GM12878 (cell line): Measurements from ENCODE around the gene NAP1L1. TPM values are rescaled to one million over a fixed set of nuclear protein-coding genes. Genes with fewer than 3 reads are reported as not detected.

ENCODE experiments used
- ATAC-seq: fragments of 200-7000 bp; cut with Tn5 transposase; 3 replicates; pipeline ENCODE4 v1.9.1; 2020; ENCODE audit warnings: mild to moderate bottlenecking, moderate library complexity
- BruUV-seq: library from RNA; stranded (reverse); fragments of 400-500 nt; replicated peaks from 2 replicates; lab custom pipeline; 2021; lab: Mats Ljungman, UMichigan
- CTCF ChIA-PET: fragments of 300-600 bp; sonication (Branson Sonifier 250); formaldehyde crosslinking; extraction: SDS; loops from one replicate; lab custom pipeline; 2021; ENCODE audit warnings: inconsistent platforms; lab: Yijun Ruan, JAX
- POLR2A ChIA-PET: fragments of 350-600 bp; formaldehyde crosslinking; extraction: SDS; loops from one replicate; lab custom pipeline; 2021; ENCODE audit warnings: inconsistent platforms; lab: Charles Lee
- RAD21 ChIA-PET: fragments of 300-600 bp; sonication (Branson Sonifier 250); formaldehyde crosslinking; loops from one replicate; lab custom pipeline; 2023; ENCODE audit warnings: antibody characterized with exemption; ENCODE audit not compliant: unreplicated experiment; lab: Charles Lee
- SMC1A ChIA-PET: fragments of 300-600 bp; sonication (Branson Sonifier 250); formaldehyde crosslinking; loops from one replicate; lab custom pipeline; 2023; ENCODE audit not compliant: unreplicated experiment, uncharacterized antibody; lab: Charles Lee
- DNase-seq: peaks from one replicate; pipeline ENCODE4 v3.0.0-alpha.2; 2011; ENCODE audit warnings: low read depth, low spot score
- FAIRE-seq: peaks from 3 replicates; lab custom pipeline; 2011; peaks lifted over from hg19 to GRCh38; lab: Jason Lieb, UNC
- H2AFZ ChIP-seq: 2 replicates; pipeline ENCODE4 v1.6.0; 2011; ENCODE audit warnings: low read depth, low read length, control low read depth; ENCODE audit not compliant: control insufficient read depth
- H3K27ac ChIP-seq: 2 replicates; pipeline ENCODE4 v1.5.1; 2011; ENCODE audit warnings: control low read depth; ENCODE audit not compliant: control insufficient read depth, insufficient read depth
- H3K27me3 ChIP-seq, 2 experiments: replicated peaks in 1 of 2; 2 replicates each; pipeline versions ENCODE4 v1.6.0 to v1.6.1; 2011; ENCODE audit warnings: low read length in 1 of 2; ENCODE audit not compliant: control insufficient read depth in 2 of 2, insufficient read depth in 2 of 2
- H3K36me3 ChIP-seq, 2 experiments: 2 replicates each; pipeline ENCODE4 v1.5.1; 2011; ENCODE audit warnings: low read length in 1 of 2; ENCODE audit not compliant: control insufficient read depth in 2 of 2, insufficient read depth in 2 of 2
- H3K4me1 ChIP-seq: 2 replicates; pipeline ENCODE4 v1.6.1; 2011; ENCODE audit warnings: mild to moderate bottlenecking, low read length, moderate library complexity, mixed read lengths; ENCODE audit not compliant: control insufficient read depth, insufficient read depth
- H3K4me2 ChIP-seq: 2 replicates; pipeline ENCODE4 v1.6.0; 2011; ENCODE audit warnings: control low read depth; ENCODE audit not compliant: control insufficient read depth, insufficient read depth
- H3K4me3 ChIP-seq: fragments of 200-600 bp; sonication (generic); 2 replicates; pipeline ENCODE4 v1.5.1; 2016
- H3K79me2 ChIP-seq: 2 replicates; pipeline ENCODE4 v1.6.0; 2011; ENCODE audit warnings: low read length; ENCODE audit not compliant: control insufficient read depth, insufficient read depth
- H3K9ac ChIP-seq: 2 replicates; pipeline ENCODE4 v1.8.0; 2011; ENCODE audit warnings: low read length, control low read depth, mixed read lengths; ENCODE audit not compliant: control insufficient read depth, insufficient read depth
- H3K9me3 ChIP-seq: replicated peaks from 3 replicates; pipeline ENCODE4 v1.5.1; 2011; ENCODE audit warnings: mild to moderate bottlenecking, low read length; ENCODE audit not compliant: control insufficient read depth, insufficient read depth
- H4K20me1 ChIP-seq: 2 replicates; pipeline ENCODE4 v1.6.0; 2011; ENCODE audit not compliant: control insufficient read depth, insufficient read depth
- CUX1 ChIP-seq: IDR thresholded peaks from 2 replicates; pipeline ENCODE4 v1.6.1; 2012; ENCODE audit warnings: improper control_type of control experiment, low read depth, low read length; ENCODE audit not compliant: insufficient replicate concordance
- E4F1 ChIP-seq: fragments of 450-650 bp; IDR thresholded peaks from 2 replicates; pipeline ENCODE4 v1.6.1; 2018; ENCODE audit warnings: borderline replicate concordance, mild to moderate bottlenecking; ENCODE audit not compliant: partially characterized antibody
- ELK1 ChIP-seq: IDR thresholded peaks from 2 replicates; pipeline ENCODE4 v1.6.1; 2012; ENCODE audit warnings: low read depth, low read length, improper control_type of control experiment
- FOXK2 ChIP-seq: fragments of 450-650 bp; IDR thresholded peaks from 2 replicates; pipeline ENCODE4 v1.6.1; 2017; ENCODE audit warnings: mild to moderate bottlenecking, moderate library complexity
- KLF5 ChIP-seq: fragments of 450-650 bp; IDR thresholded peaks from 2 replicates; pipeline ENCODE4 v1.6.1; 2014; ENCODE audit warnings: mild to moderate bottlenecking; ENCODE audit not compliant: partially characterized antibody
- MTA3 ChIP-seq: IDR thresholded peaks from 2 replicates; pipeline ENCODE4 v1.6.1; 2012; ENCODE audit warnings: low read length, inconsistent platforms, borderline replicate concordance
- STAT1 ChIP-seq: fragments of 450-650 bp; conservative IDR thresholded peaks from 2 replicates; pipeline ENCODE4 v1.6.1; 2014; ENCODE audit warnings: antibody characterized with exemption, mild to moderate bottlenecking
- WGBS: methylation state at CpG from one replicate; pipeline ENCODE4 v1.1.6; 2016; ENCODE audit warnings: low lambda C conversion rate; ENCODE audit not compliant: insufficient replicate concordance, insufficient coverage; ENCODE audit errors: missing lambda C conversion rate; 5-methylcytosine and 5-hydroxymethylcytosine counted together
- in situ Hi-C: fragments of 300-500 bp; cut with MboI; formaldehyde crosslinking; loops from 9 replicates; pipeline ENCODE4 v1.14.3; 2018; ENCODE audit warnings: mixed read lengths
- intact Hi-C: fragments of 100-400 bp; cut with micrococcal nuclease; formaldehyde crosslinking; loops from one replicate; pipeline ENCODE4 v1.14.2; 2022; ENCODE audit not compliant: unreplicated experiment
- polyA plus RNA-seq, 11 experiments: library from polyadenylated mRNA; depleted of rRNA in 4 of 11; unstranded in 6 of 11; stranded (reverse) in 5 of 11; fragments of >200 nt; fragmentation: Nextera tagmentation in 4 of 11; fragmentation: Illumina TruSeq in 1 of 11; extraction: Ambion mirVana in 4 of 11; extraction: Trizol in 1 of 11; gene quantifications; 1 replicate in 1 of 11; 2 replicates in 10 of 11; pipeline versions ENCODE4 v1.2.1 to v1.2.3, GENCODE V29; 2011 to 2016; ENCODE audit warnings: inconsistent platforms in 2 of 11, missing spikeins in 2 of 11, low read depth in 1 of 11
- total RNA-seq, 4 experiments: library from RNA; depleted of rRNA in 3 of 4; stranded (reverse); fragments of >200 nt in 3 of 4; fragmentation: Illumina TruSeq in 1 of 4; extraction: Trizol in 1 of 4; gene quantifications; 2 replicates each; pipeline versions ENCODE4 v1.2.1 to v1.2.3, GENCODE V29; 2013 to 2021
- TF ChIP-seq, protein P1 (sequence below): fragments of 450-650 bp; IDR thresholded peaks from 2 replicates; pipeline ENCODE4 v1.6.1; 2017; ENCODE audit warnings: low read depth, mild to moderate bottlenecking, moderate library complexity

The NAP1L1 gene
- total and polyA plus RNA-seq, 10 of the 15 experiments (the other 5 are each of a cell fraction or from before 2014, with no cell fraction given): 256 to 1,036 (median 536) TPM

- no peaks in the 10 kb centered on the region for H3K79me2 ChIP-seq
- 96% methylated on average over 1 of the region's 1 CpG for WGBS
- no peaks in the 10 kb centered on the region for H4K20me1 ChIP-seq
- no peaks in the 10 kb centered on the region for H3K9me3 ChIP-seq
- H3K4me3 ChIP-seq: no peak overlapping the region
- no peak overlapping the region for H3K9ac ChIP-seq
- H3K4me2 ChIP-seq: no peak overlapping the region
- SMC1A ChIA-PET: interaction anchor here (0.6 to 1.5 kb wide), 3 partner anchors 49 to 412 kb away, joined by 3 to 4 read pairs (median 3); no protein-coding TSS in a partner anchor
- BruUV-seq: no TSS peak
- TF ChIP-seq CUX1 (no peak), KLF5 (no peak), STAT1 (no peak), MTA3 (no peak), ELK1 (no peak), FOXK2 (no peak), E4F1 (no peak)
- TF ChIP-seq, protein P1, sequence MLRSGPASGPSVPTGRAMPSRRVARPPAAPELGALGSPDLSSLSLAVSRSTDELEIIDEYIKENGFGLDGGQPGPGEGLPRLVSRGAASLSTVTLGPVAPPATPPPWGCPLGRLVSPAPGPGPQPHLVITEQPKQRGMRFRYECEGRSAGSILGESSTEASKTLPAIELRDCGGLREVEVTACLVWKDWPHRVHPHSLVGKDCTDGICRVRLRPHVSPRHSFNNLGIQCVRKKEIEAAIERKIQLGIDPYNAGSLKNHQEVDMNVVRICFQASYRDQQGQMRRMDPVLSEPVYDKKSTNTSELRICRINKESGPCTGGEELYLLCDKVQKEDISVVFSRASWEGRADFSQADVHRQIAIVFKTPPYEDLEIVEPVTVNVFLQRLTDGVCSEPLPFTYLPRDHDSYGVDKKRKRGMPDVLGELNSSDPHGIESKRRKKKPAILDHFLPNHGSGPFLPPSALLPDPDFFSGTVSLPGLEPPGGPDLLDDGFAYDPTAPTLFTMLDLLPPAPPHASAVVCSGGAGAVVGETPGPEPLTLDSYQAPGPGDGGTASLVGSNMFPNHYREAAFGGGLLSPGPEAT: no peak
- TF ChIP-seq, all 136 proteins: peak for 0
- POLR2A ChIA-PET: interaction anchor here (0.6 kb wide), 1 partner anchor 21 kb away, joined by 3 read pairs; no protein-coding TSS in a partner anchor
- Histone ChIP-seq H2AFZ (no peak overlapping the region), H3K4me1 (no peaks in the 10 kb centered on the region), H3K27ac (no peak overlapping the region), H3K27me3 (no peaks in the 10 kb centered on the region; a peak in 2 of 4 replicates), H3K36me3 (no peaks in the 10 kb centered on the region)
- FAIRE-seq (no peak), DNase-seq (no peak), ATAC-seq (no peak)
- intact Hi-C loops: no loop called here
- in situ Hi-C loops: no loop called here
- RAD21 ChIA-PET: no interaction called here
- CTCF ChIA-PET: interaction anchor here (0.8 kb wide), 2 partner anchors 54 to 576 kb away, joined by 3 to 9 read pairs; no protein-coding TSS in a partner anchor
Measured at GRCh38 chr12:76103958-76104357, 19.5 kb upstream of the NAP1L1 start.
